Gastroesophageal sphincter (tissue), 3 donors: ENCODE results near the gene NSUN3.
"Not testable (repeated sequence)": the region's sequence is repeated elsewhere in the genome, so short reads cannot be mapped to it uniquely, and the experiment has no call there.

Source experiments
- CTCF ChIP-seq, 4 experiments: fragments of 200-600 bp in 2 of 4; fragments of 450-650 bp in 2 of 4; sonication (generic) in 1 of 4; IDR thresholded peaks; one replicate each; pipeline ENCODE4 v1.5.1; 2017 to 2019; ENCODE audit warnings: antibody characterized with exemption in 4 of 4, mild to moderate bottlenecking in 2 of 4, moderate library complexity in 2 of 4
- EP300 ChIP-seq: sonication (generic); formaldehyde crosslinking; IDR thresholded peaks from one replicate; pipeline ENCODE4 v1.6.1; 2017; ENCODE audit warnings: antibody characterized with exemption, mild to moderate bottlenecking
- POLR2A ChIP-seq, 2 donors: fragments of 450-650 bp; IDR thresholded peaks; one replicate each; pipeline ENCODE4 v1.6.1; 2017; ENCODE audit warnings: antibody characterized with exemption in 2 of 2, mild to moderate bottlenecking in 2 of 2, moderate library complexity in 1 of 2
- POLR2AphosphoS5 ChIP-seq: sonication (generic); formaldehyde crosslinking; IDR thresholded peaks from one replicate; pipeline ENCODE4 v1.6.1; 2017; ENCODE audit warnings: antibody characterized with exemption

DNA sequence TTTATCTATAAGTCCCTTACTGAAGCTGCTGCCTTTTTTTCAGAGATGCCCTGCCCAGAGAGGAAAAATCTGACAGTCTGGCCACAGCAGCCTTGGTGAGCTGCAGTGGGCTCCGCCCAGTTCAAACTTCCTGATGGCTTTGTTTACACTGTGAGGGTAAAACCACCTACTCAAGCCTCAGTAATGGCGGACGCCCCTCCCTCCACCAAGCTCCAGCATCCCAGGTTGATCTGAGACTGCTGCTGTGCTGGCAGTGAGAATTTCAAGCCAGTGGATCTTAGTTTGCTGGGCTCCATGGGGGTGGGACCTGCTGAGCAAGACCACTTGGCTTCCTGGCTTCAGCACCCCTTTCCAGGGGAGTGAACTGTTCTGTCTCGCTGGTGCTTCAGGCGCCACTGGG, 17.7 kb downstream of the NSUN3 start:
- not testable (repeated sequence) for TF ChIP-seq CTCF (IDR thresholded peaks at IDR 0.05); POLR2A (IDR thresholded peaks at IDR 0.05); POLR2AphosphoS5; EP300
